H1 (cell line): ENCODE measurements around the gene EEF1AKMT1. TPM values are rescaled to one million over a fixed set of nuclear protein-coding genes. Genes with fewer than 3 reads are reported as not detected.

Experiments
- CTCF ChIA-PET: fragments of 300-600 bp; sonication (Branson Sonifier 250); formaldehyde crosslinking; loops from one replicate; lab custom pipeline; 2021; ENCODE audit not compliant: partially characterized antibody; lab: Charles Lee
- POLR2A ChIA-PET: fragments of 300-600 bp; sonication (Branson Sonifier 250); formaldehyde crosslinking; loops from one replicate; lab custom pipeline; 2021; ENCODE audit warnings: inconsistent platforms; ENCODE audit not compliant: partially characterized antibody; lab: Charles Lee
- DNase-seq, 2 experiments: peaks; one replicate each; pipeline versions ENCODE4 v3.0.0 to v3.0.0-alpha.2; 2010 to 2022; ENCODE audit warnings: low spot score in 2 of 2, low read depth in 1 of 2, mixed read lengths in 1 of 2
- FAIRE-seq: peaks from 2 replicates; lab custom pipeline; 2011; peaks lifted over from hg19 to GRCh38; lab: Jason Lieb, UNC
- H2AFZ ChIP-seq: 2 replicates; pipeline ENCODE4 v1.8.1; 2012; ENCODE audit warnings: low read length, inconsistent platforms
- H2AK5ac ChIP-seq: 2 replicates; pipeline ENCODE4 v1.6.1; 2013; ENCODE audit warnings: low read depth, low read length
- H2BK120ac ChIP-seq: replicated peaks from 2 replicates; pipeline ENCODE3; 2013; ENCODE audit warnings: low read depth, low read length, inconsistent platforms
- H2BK12ac ChIP-seq: 2 replicates; pipeline ENCODE4 v1.6.1; 2013; ENCODE audit warnings: low read depth, low read length
- H2BK15ac ChIP-seq: 2 replicates; pipeline ENCODE4 v1.6.1; 2013; ENCODE audit warnings: low read length
- H2BK20ac ChIP-seq: 2 replicates; pipeline ENCODE4 v1.6.1; 2013; ENCODE audit warnings: low read length
- H2BK5ac ChIP-seq: 2 replicates; pipeline ENCODE4 v1.6.1; 2013; ENCODE audit warnings: low read depth, low read length
- H3K14ac ChIP-seq: 2 replicates; pipeline ENCODE4 v1.6.1; 2013; ENCODE audit warnings: inconsistent platforms; ENCODE audit not compliant: insufficient read length
- H3K18ac ChIP-seq: 2 replicates; pipeline ENCODE4 v1.6.1; 2013; ENCODE audit warnings: low read length; ENCODE audit errors: extremely low read depth
- H3K23ac ChIP-seq: 2 replicates; pipeline ENCODE4 v1.6.1; 2013; ENCODE audit warnings: inconsistent platforms; ENCODE audit not compliant: insufficient read length
- H3K23me2 ChIP-seq: 2 replicates; pipeline ENCODE4 v1.6.1; 2013; ENCODE audit warnings: low read depth, low read length
- H3K27ac ChIP-seq: 2 replicates; pipeline ENCODE4 v1.6.1; 2011; ENCODE audit warnings: low read depth, low read length, inconsistent platforms
- H3K27me3 ChIP-seq, 4 experiments: replicated peaks in 1 of 4; 1 replicate in 1 of 4; 2 replicates in 3 of 4; pipeline versions ENCODE4 v1.6.1 to v1.8.1; 2011 to 2013; ENCODE audit warnings: low read length in 3 of 4, mild to moderate bottlenecking in 3 of 4, inconsistent platforms in 2 of 4, mixed read lengths in 2 of 4, moderate library complexity in 1 of 4; ENCODE audit not compliant: control insufficient read depth in 3 of 4, insufficient read depth in 3 of 4; ENCODE audit errors: extremely low read depth in 1 of 4
- H3K36me3 ChIP-seq, 4 experiments: 2 replicates each; pipeline versions ENCODE4 v1.6.1 to v1.8.1; 2011 to 2013; ENCODE audit warnings: mild to moderate bottlenecking in 4 of 4, low read length in 3 of 4, moderate library complexity in 2 of 4, control low read depth in 1 of 4, inconsistent platforms in 1 of 4; ENCODE audit not compliant: insufficient read depth in 4 of 4, control insufficient read depth in 2 of 4
- H3K4ac ChIP-seq: replicated peaks from 2 replicates; pipeline ENCODE3; 2013; ENCODE audit warnings: low read length, low read depth, mixed read lengths, inconsistent platforms; ENCODE audit not compliant: insufficient read length
- H3K4me1 ChIP-seq, 4 experiments: replicated peaks in 1 of 4; 1 replicate in 1 of 4; 2 replicates in 3 of 4; pipeline versions ENCODE4 v1.6.1 to v1.8.1; 2011 to 2013; ENCODE audit warnings: low read length in 3 of 4, inconsistent platforms in 2 of 4, mixed read lengths in 1 of 4; ENCODE audit not compliant: insufficient read depth in 4 of 4, control insufficient read depth in 3 of 4
- H3K4me2 ChIP-seq, 2 experiments: 2 replicates each; pipeline versions ENCODE4 v1.6.1 to v1.8.1; 2011 to 2013; ENCODE audit warnings: low read depth in 2 of 2, low read length in 2 of 2, control low read depth in 1 of 2, inconsistent platforms in 1 of 2, mild to moderate bottlenecking in 1 of 2; ENCODE audit not compliant: insufficient read depth in 1 of 2
- H3K4me3 ChIP-seq, 4 experiments: fragments of 200-600, 300-600 bp in 1 of 4; sonication (generic), shearing (Covaris generic), sonication (Bioruptor Twin) in 1 of 4; 2 replicates each; pipeline versions ENCODE4 v1.5.1 to v1.8.1; 2011 to 2016; ENCODE audit warnings: low read length in 4 of 4, low read depth in 3 of 4, control low read depth in 2 of 4, inconsistent platforms in 2 of 4, mild to moderate bottlenecking in 2 of 4, mixed read lengths in 1 of 4, moderate library complexity in 1 of 4; ENCODE audit not compliant: insufficient read depth in 2 of 4; ENCODE audit errors: extremely low read depth in 1 of 4
- H3K56ac ChIP-seq: replicated peaks from 2 replicates; pipeline ENCODE3; 2013; ENCODE audit warnings: low read depth, mild to moderate bottlenecking, mixed read lengths, low read length, inconsistent platforms; ENCODE audit not compliant: insufficient read length
- H3K79me1 ChIP-seq: 2 replicates; pipeline ENCODE4 v1.6.1; 2013; ENCODE audit warnings: low read depth, low read length, control low read depth
- H3K79me2 ChIP-seq, 2 experiments: 2 replicates each; pipeline versions ENCODE4 v1.6.1 to v1.8.1; 2012 to 2013; ENCODE audit warnings: low read length in 2 of 2, mild to moderate bottlenecking in 2 of 2, inconsistent platforms in 1 of 2; ENCODE audit not compliant: insufficient read depth in 2 of 2, control insufficient read depth in 1 of 2
- H3K9ac ChIP-seq, 4 experiments: replicated peaks in 1 of 4; 1 replicate in 1 of 4; 2 replicates in 3 of 4; pipeline versions ENCODE4 v1.6.1 to v1.8.1; 2011 to 2013; ENCODE audit warnings: low read depth in 3 of 4, low read length in 3 of 4, control low read depth in 2 of 4, mild to moderate bottlenecking in 2 of 4, moderate library complexity in 2 of 4, inconsistent platforms in 1 of 4; ENCODE audit errors: extremely low read depth in 1 of 4
- H3K9me3 ChIP-seq, 2 experiments: 2 replicates each; pipeline versions ENCODE4 v1.6.1 to v1.8.1; 2012 to 2013; ENCODE audit warnings: mild to moderate bottlenecking in 2 of 2, moderate library complexity in 2 of 2, control low read depth in 1 of 2, inconsistent platforms in 1 of 2, low read depth in 1 of 2, low read length in 1 of 2, mixed read lengths in 1 of 2; ENCODE audit not compliant: insufficient read depth in 2 of 2
- H4K20me1 ChIP-seq, 2 experiments: replicated peaks in 1 of 2; 2 replicates each; pipeline versions ENCODE3 to v1.8.1; 2011 to 2013; ENCODE audit warnings: inconsistent platforms in 2 of 2, low read length in 2 of 2, mild to moderate bottlenecking in 1 of 2; ENCODE audit not compliant: insufficient read depth in 2 of 2, control insufficient read depth in 1 of 2
- H4K5ac ChIP-seq: 2 replicates; pipeline ENCODE4 v1.6.1; 2013; ENCODE audit warnings: low read length, low read depth, mixed read lengths, inconsistent platforms; ENCODE audit not compliant: insufficient read length
- H4K8ac ChIP-seq: 2 replicates; pipeline ENCODE4 v1.8.0; 2013; ENCODE audit warnings: mild to moderate bottlenecking, moderate library complexity, low read length, inconsistent platforms; ENCODE audit not compliant: insufficient read depth; ENCODE audit errors: extremely low read depth
- H4K91ac ChIP-seq: replicated peaks from 2 replicates; pipeline ENCODE3; 2013; ENCODE audit warnings: low read length, mixed read lengths, inconsistent platforms; ENCODE audit not compliant: insufficient read length
- CBX8 ChIP-seq: fragments of 300-800, 300-1000 bp; sonication (generic); IDR thresholded peaks from 2 replicates; pipeline ENCODE4 v1.7.1; 2016; ENCODE audit warnings: low read depth, low read length, borderline replicate concordance
- WGBS, 2 experiments: shearing (Covaris generic) in 1 of 2; methylation state at CpG; one replicate each; pipeline versions ENCODE4 v1.1.6 to v1.1.7; 2013 to 2015; ENCODE audit warnings: low lambda C conversion rate in 2 of 2, mixed read lengths in 2 of 2, inconsistent platforms in 1 of 2, low coverage in 1 of 2, missing lambda C conversion rate in 1 of 2; ENCODE audit not compliant: insufficient replicate concordance in 2 of 2, insufficient coverage in 1 of 2, insufficient read length in 1 of 2; ENCODE audit errors: extremely low coverage in 1 of 2, missing lambda C conversion rate in 1 of 2; 5-methylcytosine and 5-hydroxymethylcytosine counted together
- polyA plus RNA-seq, 7 experiments: library from polyadenylated mRNA; depleted of rRNA in 3 of 7; stranded (reverse) in 5 of 7; unstranded in 2 of 7; fragments of >200 nt in 5 of 7; fragments of 200-250 nt in 2 of 7; gene quantifications; 1 replicate in 5 of 7; 2 replicates in 1 of 7; 4 replicates in 1 of 7; pipeline versions ENCODE4 v1.2.1 to v1.2.3, GENCODE V29; 2011 to 2013; ENCODE audit warnings: missing spikeins in 2 of 7, mixed read lengths in 2 of 7
- total RNA-seq: library from RNA; stranded (reverse); fragmentation: NEBNext Ultra II Directional; extraction: Animal tissue kit (Norgen Biotek cat#: 25700); gene quantifications from 2 replicates; pipeline ENCODE4 v1.2.1, GENCODE V29; 2021

The EEF1AKMT1 gene
- total and polyA plus RNA-seq, 2 of the 8 experiments (the other 6 are each of a cell fraction or from before 2014, with no cell fraction given) = 3.1 to 4.1 TPM

- no peak overlapping the region for H3K9ac ChIP-seq
- no peak overlapping the region for H3K18ac ChIP-seq
- no peak overlapping the region for H3K4me2 ChIP-seq
- POLR2A ChIA-PET = no interaction called here
- no peak overlapping the region for H2BK120ac ChIP-seq
- peaks cover 15% of the 10 kb centered on the region for H3K23me2 ChIP-seq
- H3K23ac ChIP-seq = no peak overlapping the region
- H2BK15ac ChIP-seq = 0 out of 2 replicates have a peak overlapping the region, but pooled peaks have one; percentile 61
- no peak overlapping the region for H3K56ac ChIP-seq
- no peaks in the 10 kb centered on the region; a peak in 1 of 4 replicates for H3K9me3 ChIP-seq
- peak overlapping the region; percentile 86 for H2AK5ac ChIP-seq
- no peak overlapping the region for H2AFZ ChIP-seq
- H3K79me1 ChIP-seq = no peaks in the 10 kb centered on the region
- H4K5ac ChIP-seq = no peak overlapping the region
- peaks cover 2 to 29% (median 18%) of the 10 kb centered on the region in 4 experiments; a peak in 6 of 7 replicates for H3K27me3 ChIP-seq
- no peaks in the 10 kb centered on the region for H3K36me3 ChIP-seq
- 93% methylated on average over 12 of the region's 12 CpGs; no CpG with 5 or more reads in 1 of the 2 experiments for WGBS, 2 experiments
- peak overlapping the region; percentile 71; the same call in 1 of the 2 replicates for H2BK5ac ChIP-seq
- peaks cover 0 to 10% of the 10 kb centered on the region in 2 experiments for H4K20me1 ChIP-seq
- no peak for DNase-seq
- H3K27ac ChIP-seq = no peak overlapping the region
- no peak overlapping the region for H3K4me3 ChIP-seq
- H3K4me1 ChIP-seq = peaks cover 0 to 3% (median 0%) of the 10 kb centered on the region in 4 experiments; a peak in 3 of 7 replicates
- no peak overlapping the region for H3K14ac ChIP-seq
- H2BK12ac ChIP-seq = peak overlapping the region; percentile 96; the same call in 1 of the 2 replicates
- no peaks in the 10 kb centered on the region for H3K79me2 ChIP-seq
- TF ChIP-seq CBX8 = no peak
- TF ChIP-seq, all 59 proteins: peak for 0
- Histone ChIP-seq H3K4ac (peak overlapping the region; percentile 70), H4K91ac (peak overlapping the region; percentile 34), H2BK20ac (no peak overlapping the region), H4K8ac (no peak overlapping the region)
- FAIRE-seq = no peak
- CTCF ChIA-PET = interaction anchor here (1.3 kb wide), 1 partner anchor 224 kb away, joined by 4 read pairs; no protein-coding TSS in a partner anchor
Observed at GRCh38 chr13:20718958-20719566, 54.7 kb downstream of the EEF1AKMT1 start.
